GM12872 (cell line): Measurements from ENCODE around the gene EBI3.

Experiments
- CTCF ChIP-seq: IDR thresholded peaks from 3 replicates; pipeline ENCODE4 v1.5.1; 2011; ENCODE audit warnings: low read depth, mild to moderate bottlenecking, low read length, moderate library complexity; ENCODE audit not compliant: insufficient read depth

The EBI3 gene

GRCh38 chr19:4234862-4235201 lies 5.5 kb downstream of the EBI3 start:
- no peak for TF ChIP-seq CTCF

DNA sequence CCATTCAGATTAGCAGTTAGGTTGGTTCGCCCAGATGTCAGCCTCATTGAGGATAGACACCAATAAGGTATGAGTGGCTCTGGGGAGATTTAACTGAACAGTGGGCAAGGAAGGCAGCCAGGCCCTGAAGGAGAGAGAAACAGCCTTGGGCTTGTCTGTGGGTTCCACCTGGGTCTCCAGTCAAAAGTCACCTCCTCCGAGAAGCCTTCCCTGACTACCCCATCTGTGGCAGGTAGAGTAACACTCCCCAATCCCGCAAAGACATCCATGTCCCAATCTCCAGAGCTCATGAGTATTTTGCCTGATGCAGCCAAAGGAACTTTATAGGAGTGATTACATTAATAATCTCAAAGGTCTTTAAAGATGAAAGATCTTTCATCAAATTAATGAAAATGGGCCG lies 9.5 kb downstream of the EBI3 start:
- TF ChIP-seq CTCF, result no peak

DNA sequence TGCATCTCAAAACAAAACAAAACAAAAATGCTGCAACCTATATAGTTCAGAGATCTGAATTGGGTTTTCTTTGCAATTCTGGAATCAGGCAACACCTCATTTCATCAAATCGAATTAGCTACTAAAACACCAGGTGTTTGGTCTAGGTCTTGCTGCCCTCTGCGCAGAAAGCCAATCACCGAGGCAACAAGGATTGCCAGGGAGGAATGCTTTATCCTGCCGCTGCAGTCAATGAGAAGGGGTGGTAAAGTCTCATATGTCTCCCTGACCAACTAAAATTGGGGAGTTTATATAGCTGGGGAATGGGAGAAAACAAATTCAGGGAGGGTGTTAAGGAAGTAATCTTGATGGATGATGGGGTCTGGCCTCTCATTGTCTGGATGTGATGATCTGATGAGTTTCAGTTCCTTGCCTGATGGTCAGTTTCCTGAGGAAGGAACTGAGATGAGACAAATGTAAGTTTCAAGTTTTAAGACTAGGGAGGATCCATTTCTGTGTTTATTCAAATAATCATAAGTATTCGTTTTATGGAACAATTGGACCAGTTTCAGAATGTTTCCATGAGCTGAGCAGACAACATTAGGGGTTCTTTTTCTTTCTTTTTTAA lies 12.6 kb downstream of the EBI3 start:
- TF ChIP-seq CTCF, result no peak

DNA sequence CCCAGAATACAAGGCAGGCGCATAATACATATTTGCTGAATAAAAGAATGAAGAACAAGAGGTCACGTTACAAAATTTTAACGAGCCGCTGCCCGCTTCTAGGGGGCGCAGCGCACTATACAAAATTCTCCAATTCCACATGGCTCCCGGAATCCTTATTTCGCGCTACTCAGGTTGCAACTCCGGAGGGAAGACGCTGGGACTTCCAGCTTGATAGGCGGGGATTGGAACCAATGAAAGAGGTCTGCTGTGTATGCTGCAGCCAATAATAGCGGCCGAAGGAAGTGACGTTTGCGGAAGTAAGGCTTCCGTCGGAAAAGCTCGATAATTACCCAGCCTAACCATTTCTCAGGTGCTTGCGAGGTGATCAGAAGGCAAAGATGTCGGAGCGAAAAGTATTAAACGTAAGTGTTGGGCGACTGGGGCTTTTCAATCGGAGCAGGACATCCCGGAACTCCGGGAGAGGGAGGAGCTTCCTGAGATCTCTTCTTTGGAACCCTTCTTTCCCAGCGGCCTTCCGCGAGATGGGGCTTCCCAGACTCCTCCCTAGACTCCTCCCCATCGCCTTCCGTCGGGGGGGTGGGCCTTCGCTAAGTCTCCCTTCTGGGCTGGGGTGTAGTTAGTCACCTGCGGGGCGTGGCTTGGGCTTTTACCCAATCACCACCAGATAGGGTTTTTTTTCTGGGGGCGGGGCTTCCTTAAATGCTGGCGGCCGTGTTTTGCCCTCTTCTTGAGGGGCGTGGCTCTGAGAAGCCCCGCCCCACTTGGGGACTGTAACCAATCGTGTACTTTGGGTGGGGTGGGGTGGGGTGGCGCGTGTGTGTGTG lies 17.7 kb downstream of the EBI3 start, which contains the start of gene YJU2:
YJU2 (plus strand) TSS at position 314 of the 827 bp plus-strand sequence; CDS start at position 381, 67 bp downstream.
- peak; percentile 62 for TF ChIP-seq CTCF

- peak; percentile 34; the same call in 2 of the 3 replicates for TF ChIP-seq CTCF
These were observed 27.2 kb downstream of the EBI3 start for GRCh38 chr19:4256563-4256962.

DNA sequence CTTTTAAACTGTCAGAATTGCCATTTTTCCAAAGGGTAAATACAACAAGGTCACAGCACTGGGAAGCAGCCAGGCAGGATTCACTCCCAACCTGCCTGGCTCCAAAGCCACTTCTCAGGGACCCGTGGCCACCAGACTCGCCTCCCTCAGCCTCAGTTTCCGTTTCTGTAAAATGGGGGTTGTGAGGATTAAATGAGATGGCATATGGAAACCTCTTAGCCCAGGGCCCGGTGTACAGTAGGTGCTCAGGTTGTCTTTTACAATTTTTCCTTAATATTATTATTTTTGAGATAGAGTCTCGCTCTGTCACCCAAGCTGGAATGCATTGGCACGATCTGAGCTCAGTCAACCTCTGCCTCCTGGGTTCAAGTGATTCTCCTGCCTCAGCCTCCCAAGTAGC lies 27.7 kb downstream of the EBI3 start:
- TF ChIP-seq CTCF, result no peak

- TF ChIP-seq CTCF, result no peak
These were observed 28.9 kb downstream of the EBI3 start for GRCh38 chr19:4258181-4258580.
